Keratinocyte (primary cell): Measurements from ENCODE around the gene HDAC9. TPM values are rescaled to one million over a fixed set of nuclear protein-coding genes. Genes with fewer than 3 reads are reported as not detected.

ENCODE experiments used
- DNase-seq: peaks from one replicate; pipeline ENCODE4 v3.0.0-alpha.2; 2011; ENCODE audit warnings: low read depth, missing footprints, low spot score
- FAIRE-seq: peaks from 2 replicates; lab custom pipeline; 2011; peaks lifted over from hg19 to GRCh38; lab: Jason Lieb, UNC
- H2AFZ ChIP-seq: 2 replicates; pipeline ENCODE4 v1.6.0; 2012; ENCODE audit warnings: low read length, control low read depth, inconsistent platforms; ENCODE audit not compliant: control insufficient read depth
- H3K27ac ChIP-seq: 2 replicates; pipeline ENCODE4 v1.5.1; 2011; ENCODE audit warnings: low read length; ENCODE audit not compliant: control insufficient read depth, insufficient read depth
- H3K27me3 ChIP-seq: 3 replicates; pipeline ENCODE4 v1.6.0; 2011; ENCODE audit warnings: low read length; ENCODE audit not compliant: control insufficient read depth, insufficient read depth; ENCODE audit errors: extremely low read depth
- H3K36me3 ChIP-seq, 2 experiments: 2 replicates in 1 of 2; 3 replicates in 1 of 2; pipeline ENCODE4 v1.5.1; 2011; ENCODE audit warnings: low read length in 2 of 2, mild to moderate bottlenecking in 1 of 2; ENCODE audit not compliant: control insufficient read depth in 2 of 2, insufficient read depth in 2 of 2; ENCODE audit errors: extremely low read depth in 1 of 2
- H3K4me1 ChIP-seq: 3 replicates; pipeline ENCODE4 v1.5.1; 2011; ENCODE audit warnings: low read length; ENCODE audit not compliant: control insufficient read depth, insufficient read depth; ENCODE audit errors: extremely low read depth
- H3K4me2 ChIP-seq: 3 replicates; pipeline ENCODE4 v1.6.0; 2011; ENCODE audit warnings: low read depth, low read length; ENCODE audit not compliant: control insufficient read depth, insufficient read depth; ENCODE audit errors: extremely low read depth
- H3K4me3 ChIP-seq, 3 experiments: fragments of 200-600 bp in 1 of 3; sonication (generic) in 1 of 3; 2 replicates in 2 of 3; 3 replicates in 1 of 3; pipeline ENCODE4 v1.5.1; 2011 to 2016; ENCODE audit warnings: low read length in 3 of 3, mild to moderate bottlenecking in 3 of 3, control low read depth in 2 of 3, inconsistent platforms in 1 of 3, low read depth in 1 of 3, mixed read lengths in 1 of 3, mixed run types in 1 of 3, moderate library complexity in 1 of 3; ENCODE audit not compliant: control insufficient read depth in 2 of 3, insufficient read depth in 2 of 3; ENCODE audit errors: extremely low read depth in 1 of 3
- H3K79me2 ChIP-seq: 2 replicates; pipeline ENCODE4 v1.6.0; 2012; ENCODE audit warnings: low read length; ENCODE audit not compliant: control insufficient read depth, insufficient read depth
- H3K9ac ChIP-seq: 3 replicates; pipeline ENCODE4 v1.6.0; 2011; ENCODE audit warnings: low read length; ENCODE audit not compliant: control insufficient read depth, insufficient read depth; ENCODE audit errors: extremely low read depth
- H3K9me1 ChIP-seq: 3 replicates; pipeline ENCODE4 v1.6.0; 2011; ENCODE audit warnings: low read length; ENCODE audit not compliant: control insufficient read depth, insufficient read depth; ENCODE audit errors: extremely low read depth
- H3K9me3 ChIP-seq: 2 replicates; pipeline ENCODE4 v1.5.1; 2012; ENCODE audit warnings: low read depth, low read length; ENCODE audit not compliant: control insufficient read depth
- H4K20me1 ChIP-seq: 3 replicates; pipeline ENCODE4 v1.6.0; 2011; ENCODE audit warnings: low read length; ENCODE audit not compliant: control insufficient read depth, insufficient read depth; ENCODE audit errors: extremely low read depth
- CTCF ChIP-seq, 3 experiments: IDR thresholded peaks in 1 of 3; conservative IDR thresholded peaks in 1 of 3; optimal IDR thresholded peaks in 1 of 3; 2 replicates in 2 of 3; 3 replicates in 1 of 3; pipeline versions ENCODE3 to v1.5.1; 2011; ENCODE audit warnings: low read length in 3 of 3, mild to moderate bottlenecking in 3 of 3, moderate library complexity in 2 of 3, control low read depth in 1 of 3, inconsistent platforms in 1 of 3; ENCODE audit not compliant: insufficient read depth in 2 of 3; ENCODE audit errors: extremely low read depth in 1 of 3
- EZH2 ChIP-seq: IDR thresholded peaks from one replicate; pipeline ENCODE4 v1.6.1; 2012; ENCODE audit warnings: inconsistent platforms, mild to moderate bottlenecking, low read length, moderate library complexity
- dilution Hi-C: fragments of 300-500 bp; cut with MboI; formaldehyde crosslinking; loops from one replicate; pipeline ENCODE4 v1.7.0; 2020; ENCODE audit warnings: low sequenced_read_pairs; ENCODE audit not compliant: extremely low pct_ligation_motif_present
- polyA plus RNA-seq, 5 experiments: library from polyadenylated mRNA; depleted of rRNA in 3 of 5; stranded (reverse) in 3 of 5; stranded (forward) in 1 of 5; unstranded in 1 of 5; fragments of >200 nt; gene quantifications; 1 replicate in 1 of 5; 2 replicates in 3 of 5; 3 replicates in 1 of 5; pipeline versions ENCODE4 v1.2.1 to v1.2.3, GENCODE V29; 2011 to 2012; ENCODE audit warnings: missing spikeins in 2 of 5, low read depth in 1 of 5, low replicate concordance in 1 of 5

HDAC9 gene
- polyA plus RNA-seq, 1 donor (not counting 4 experiments of a cell fraction or from before 2014, with no cell fraction given) = 24.6 TPM

DNA sequence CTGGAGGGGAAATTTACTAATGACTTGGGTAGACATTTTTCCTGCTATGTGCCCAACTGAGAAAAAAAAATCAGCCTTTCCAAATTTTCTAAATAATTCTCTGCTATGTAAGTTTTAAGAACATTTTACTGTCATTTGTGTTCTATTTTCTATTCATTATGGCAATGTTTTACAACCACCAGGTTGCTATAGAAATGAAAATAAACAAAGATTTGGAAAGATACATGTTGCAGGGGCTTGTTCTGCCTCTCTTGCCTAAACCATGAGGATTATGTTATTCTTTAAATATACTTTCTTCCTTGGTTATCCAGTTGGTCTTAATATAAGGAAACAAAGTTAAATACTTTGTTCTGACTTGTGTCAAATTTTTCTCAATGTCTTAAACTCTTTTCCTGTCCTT lies 364.7 kb downstream of the HDAC9 start:
- no peaks in the 10 kb centered on the region for H3K36me3 ChIP-seq
- H3K4me3 ChIP-seq = no peak overlapping the region
- H4K20me1 ChIP-seq = no peaks in the 10 kb centered on the region
- dilution Hi-C loops = no loop called here
- no peaks in the 10 kb centered on the region for H3K9me1 ChIP-seq
- H3K4me2 ChIP-seq = no peak overlapping the region
- H3K27ac ChIP-seq = no peak overlapping the region
- H2AFZ ChIP-seq = no peak overlapping the region
- H3K9ac ChIP-seq = no peak overlapping the region
- DNase-seq (no peak), FAIRE-seq (no peak)
- H3K9me3 ChIP-seq = no peaks in the 10 kb centered on the region
- H3K79me2 ChIP-seq = no peaks in the 10 kb centered on the region
- H3K4me1 ChIP-seq = no peaks in the 10 kb centered on the region
- TF ChIP-seq CTCF (optimal IDR thresholded peaks at IDR 0.05 in 1 of 3, IDR thresholded peaks at IDR 0.05 in 1 of 3, conservative IDR thresholded peaks at IDR 0.05 in 1 of 3; ENCODE audit: extremely low read depth in 1 of 3, insufficient read depth in 2 of 3, low read length in 3 of 3) = no peak
- no peak for TF ChIP-seq EZH2
- no peaks in the 10 kb centered on the region for H3K27me3 ChIP-seq

DNA sequence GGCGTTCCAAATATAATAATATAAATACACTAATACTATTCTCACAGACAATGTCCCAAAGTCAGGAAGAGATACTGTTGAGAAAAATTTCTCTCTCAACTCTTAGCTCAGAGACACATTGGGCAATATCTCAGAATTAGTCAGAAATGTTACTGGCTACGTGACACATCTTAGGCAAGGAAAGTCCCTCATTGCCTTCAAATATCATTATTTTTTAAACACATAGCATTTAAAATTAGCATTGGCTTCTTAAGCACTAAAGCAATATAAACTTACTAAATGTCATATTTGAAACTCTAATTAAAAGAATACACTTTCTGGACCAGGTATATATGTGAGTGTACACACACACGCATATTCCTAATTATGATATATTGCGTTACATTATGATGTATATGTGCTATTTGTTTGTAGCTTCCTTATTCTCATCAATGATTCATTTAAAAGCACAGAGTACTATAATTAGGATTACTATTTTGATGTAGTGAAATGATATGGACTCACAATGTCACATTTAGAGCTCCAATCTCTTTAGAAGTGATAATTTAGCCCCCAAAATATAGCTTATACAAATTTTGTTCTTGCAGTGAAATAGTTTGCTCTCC lies 366.1 kb downstream of the HDAC9 start:
- no peak overlapping the region for H3K9ac ChIP-seq
- H3K27me3 ChIP-seq = no peaks in the 10 kb centered on the region

More for the DNA sequence above, 366.1 kb downstream of the HDAC9 start:
- no peak for TF ChIP-seq EZH2
- no peak for TF ChIP-seq CTCF (optimal IDR thresholded peaks at IDR 0.05 in 1 of 3, IDR thresholded peaks at IDR 0.05 in 1 of 3, conservative IDR thresholded peaks at IDR 0.05 in 1 of 3; ENCODE audit: extremely low read depth in 1 of 3, insufficient read depth in 2 of 3, low read length in 3 of 3)
- no peak for FAIRE-seq
- Histone ChIP-seq H2AFZ (no peak overlapping the region), H3K9me3 (no peaks in the 10 kb centered on the region), H3K36me3 (no peaks in the 10 kb centered on the region), H3K4me1 (peaks cover 2% of the 10 kb centered on the region), H3K4me3 (no peak overlapping the region), H3K9me1 (no peaks in the 10 kb centered on the region), H4K20me1 (no peaks in the 10 kb centered on the region), H3K27ac (no peak overlapping the region), H3K79me2 (no peaks in the 10 kb centered on the region), H3K4me2 (no peak overlapping the region)
- DNase-seq = no peak
- dilution Hi-C loops = no loop called here
